Stimulated activated CD8-positive, alpha-beta memory T cell treated with anti-CD3 and anti-CD28 coated beads, Interleukin-2, amount 100 ng/mL, for 1 hour (primary cell): ENCODE measurements around the gene OXCT1.
"Not testable (repeated sequence)": the region's sequence is repeated elsewhere in the genome, so short reads cannot be mapped to it uniquely, and the experiment has no call there.

Experiments used
- DNase-seq, 2 donors: peaks; one replicate each; pipeline ENCODE4 v3.0.0-alpha.2; 2020; ENCODE audit warnings: low read depth in 2 of 2

The OXCT1 gene

GRCh38 chr5:41827792-41828191 lies 42.4 kb downstream of the OXCT1 start:
- DNase-seq, result no peak

GRCh38 chr5:41822036-41822435 lies 48.2 kb downstream of the OXCT1 start:
- DNase-seq, result no peak

- DNase-seq, result no peak
Measured at GRCh38 chr5:41821051-41821450, 49.2 kb downstream of the OXCT1 start.

GRCh38 chr5:41820150-41820549 lies 50.1 kb downstream of the OXCT1 start:
- DNase-seq, result no peak

GRCh38 chr5:41817625-41818301 lies 52.5 kb downstream of the OXCT1 start:
- DNase-seq, result no peak

- DNase-seq, result no peak
Measured at GRCh38 chr5:41815663-41816229, 54.5 kb downstream of the OXCT1 start.

- DNase-seq, result no peak
Measured at GRCh38 chr5:41815261-41815660, 55.0 kb downstream of the OXCT1 start.

- not testable (repeated sequence) for DNase-seq
Measured at GRCh38 chr5:41814306-41814705, 55.9 kb downstream of the OXCT1 start.

GRCh38 chr5:41812156-41812555 lies 58.1 kb downstream of the OXCT1 start:
- DNase-seq, result no peak

GRCh38 chr5:41809128-41809527 lies 61.1 kb downstream of the OXCT1 start:
- DNase-seq, result no peak

- DNase-seq, result no peak
Measured at GRCh38 chr5:41808294-41808693, 61.9 kb downstream of the OXCT1 start.

GRCh38 chr5:41797662-41798061 lies 72.6 kb downstream of the OXCT1 start:
- no peak for DNase-seq

- DNase-seq, result no peak
Measured at GRCh38 chr5:41796061-41796460, 74.2 kb downstream of the OXCT1 start.

GRCh38 chr5:41795125-41795524 lies 75.1 kb downstream of the OXCT1 start:
- no peak for DNase-seq

GRCh38 chr5:41794471-41794870 lies 75.8 kb downstream of the OXCT1 start:
- no peak for DNase-seq

GRCh38 chr5:41793141-41793770 lies 77.0 kb downstream of the OXCT1 start:
- no peak for DNase-seq

- DNase-seq, result no peak
Measured at GRCh38 chr5:41790038-41790776, 80.0 kb downstream of the OXCT1 start.

GRCh38 chr5:41789434-41789833 lies 80.8 kb downstream of the OXCT1 start:
- no peak for DNase-seq

GRCh38 chr5:41788941-41789368 lies 81.3 kb downstream of the OXCT1 start:
- no peak for DNase-seq

GRCh38 chr5:41787265-41787664 lies 83.0 kb downstream of the OXCT1 start:
- DNase-seq, result no peak

- no peak for DNase-seq
Measured at GRCh38 chr5:41785061-41785460, 85.2 kb downstream of the OXCT1 start.

GRCh38 chr5:41778410-41778809 lies 91.8 kb downstream of the OXCT1 start:
- DNase-seq, result no peak

GRCh38 chr5:41776435-41776834 lies 93.8 kb downstream of the OXCT1 start:
- DNase-seq, result no peak
